Omental fat pad (tissue), 4 donors: Measurements from ENCODE around the gene F3. TPM values are rescaled to one million over a fixed set of nuclear protein-coding genes. Genes with fewer than 3 reads are reported as not detected.

Experiments
- ATAC-seq: fragments of 150-250 bp; one replicate; pipeline ENCODE4 v1.9.1; 2016; ENCODE audit warnings: mild to moderate bottlenecking, moderate library complexity; ENCODE audit not compliant: low FRiP score
- DNase-seq: peaks from one replicate; pipeline ENCODE4 v3.0.0-alpha.2; 2019; ENCODE audit warnings: low spot score
- CTCF ChIP-seq, 3 donors: fragments of 450-650 bp; IDR thresholded peaks; one replicate each; pipeline ENCODE4 v1.5.1; 2016 to 2017; ENCODE audit warnings: antibody characterized with exemption in 3 of 3, mild to moderate bottlenecking in 3 of 3, moderate library complexity in 2 of 3
- total RNA-seq, 4 donors: library from RNA; depleted of rRNA; stranded (reverse); fragments of >200 nt; gene quantifications; one replicate each; pipeline ENCODE4 v1.1.0, GENCODE V29; 2016

The F3 gene
- total RNA-seq, 4 donors from 2014 or later = 91.0 to 244 (median 186) TPM

GRCh38 chr1:94527447-94528031, 14.0 kb downstream of the F3 start:
- ATAC-seq = peak; percentile 57
- no peak for DNase-seq
- TF ChIP-seq CTCF (IDR thresholded peaks at IDR 0.05) = no peak

DNA sequence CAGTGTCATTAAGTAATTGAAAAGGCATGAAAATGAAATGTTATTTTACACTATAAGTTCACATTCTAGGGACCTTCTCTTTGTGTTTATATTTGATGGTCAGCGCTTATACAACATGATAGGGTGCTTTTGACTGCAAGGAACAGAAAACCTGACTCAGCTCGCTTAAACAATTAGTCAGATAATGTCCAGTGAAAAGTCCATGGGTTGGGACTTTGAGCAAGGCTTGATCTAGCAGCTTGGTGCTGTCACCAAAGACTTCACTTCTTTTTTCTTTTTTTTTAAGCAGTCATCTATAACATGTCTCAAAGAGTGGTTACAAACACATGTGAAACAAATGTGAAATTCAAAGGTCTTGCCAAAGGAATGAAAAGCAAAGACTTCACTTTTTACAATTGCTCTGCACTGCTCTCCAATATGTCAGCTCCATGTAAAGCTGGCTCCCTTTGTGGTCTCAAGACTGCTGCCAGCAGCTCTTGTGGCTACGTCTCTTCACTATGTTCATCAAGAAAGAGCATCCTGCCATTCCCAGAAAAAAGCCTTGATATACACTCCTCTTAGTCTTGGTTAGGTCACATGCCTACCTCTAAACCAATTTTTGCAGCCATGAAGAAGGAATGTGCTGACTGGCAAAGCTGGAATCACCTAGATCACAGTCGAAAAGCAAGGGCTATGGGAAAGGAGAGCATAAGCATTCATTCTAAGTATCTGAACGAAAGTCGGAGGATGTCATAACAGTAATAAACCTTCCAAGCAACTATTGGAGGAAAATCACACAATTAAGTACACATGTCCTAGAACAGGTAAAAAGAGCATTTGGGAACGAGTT, 15.2 kb downstream of the F3 start:
- ATAC-seq (no peak), DNase-seq (no peak)
- no peak for TF ChIP-seq CTCF (IDR thresholded peaks at IDR 0.05)

GRCh38 chr1:94524531-94524930, 17.0 kb downstream of the F3 start:
- no peak for TF ChIP-seq CTCF (IDR thresholded peaks at IDR 0.05)
- DNase-seq = no peak
- ATAC-seq = no peak

GRCh38 chr1:94522304-94522703, 19.3 kb downstream of the F3 start:
- no peak for TF ChIP-seq CTCF (IDR thresholded peaks at IDR 0.05)
- no peak for ATAC-seq
- DNase-seq = no peak

- ATAC-seq = no peak
- TF ChIP-seq CTCF (IDR thresholded peaks at IDR 0.05) = no peak
- no peak for DNase-seq
Measured at GRCh38 chr1:94519351-94519750, 22.2 kb downstream of the F3 start.

GRCh38 chr1:94515296-94515947, 26.1 kb downstream of the F3 start:
- DNase-seq (no peak), ATAC-seq (no peak)
- TF ChIP-seq CTCF (IDR thresholded peaks at IDR 0.05) = no peak
